HG03095 (cell line): ENCODE measurements around the gene ATRIP.

Experiments
- ATAC-seq: cut with Tn5 transposase; IDR thresholded peaks from one replicate; pipeline ENCODE4 v1.9.1; 2021; ENCODE audit warnings: moderate library complexity; ENCODE audit not compliant: unreplicated experiment

The ATRIP gene

GRCh38 chr3:48409291-48410201 lies 37.0 kb upstream of the ATRIP start:
- no peak for ATAC-seq

- no peak for ATAC-seq
These were observed 36.1 kb upstream of the ATRIP start for GRCh38 chr3:48410205-48411040.

DNA sequence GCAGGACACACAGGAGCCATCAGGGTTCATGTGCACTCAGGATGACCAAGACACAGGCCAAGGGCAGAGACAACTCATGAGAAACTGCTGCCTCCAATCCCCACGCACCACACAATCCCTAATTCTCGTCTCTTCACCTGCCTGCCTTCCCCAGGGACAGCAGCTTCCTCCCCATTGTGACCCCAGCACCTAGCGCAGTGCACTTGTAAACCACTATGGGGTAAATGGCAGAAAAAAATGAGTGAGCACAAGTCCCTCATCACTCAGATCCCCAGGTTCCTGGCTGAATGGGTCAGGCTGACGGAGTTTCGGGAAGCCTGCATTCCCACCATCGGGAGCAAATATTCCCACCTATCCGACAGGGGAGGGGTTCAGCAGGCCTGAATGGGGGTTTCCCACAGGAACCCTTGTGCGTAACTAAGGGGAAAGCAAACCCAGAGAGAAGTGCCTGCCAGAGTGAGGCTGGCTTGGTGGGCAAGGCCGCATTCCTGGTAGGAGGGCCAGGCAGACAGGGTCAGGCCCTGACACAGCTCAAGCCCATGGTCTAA lies 35.4 kb upstream of the ATRIP start:
- ATAC-seq, result no peak

DNA sequence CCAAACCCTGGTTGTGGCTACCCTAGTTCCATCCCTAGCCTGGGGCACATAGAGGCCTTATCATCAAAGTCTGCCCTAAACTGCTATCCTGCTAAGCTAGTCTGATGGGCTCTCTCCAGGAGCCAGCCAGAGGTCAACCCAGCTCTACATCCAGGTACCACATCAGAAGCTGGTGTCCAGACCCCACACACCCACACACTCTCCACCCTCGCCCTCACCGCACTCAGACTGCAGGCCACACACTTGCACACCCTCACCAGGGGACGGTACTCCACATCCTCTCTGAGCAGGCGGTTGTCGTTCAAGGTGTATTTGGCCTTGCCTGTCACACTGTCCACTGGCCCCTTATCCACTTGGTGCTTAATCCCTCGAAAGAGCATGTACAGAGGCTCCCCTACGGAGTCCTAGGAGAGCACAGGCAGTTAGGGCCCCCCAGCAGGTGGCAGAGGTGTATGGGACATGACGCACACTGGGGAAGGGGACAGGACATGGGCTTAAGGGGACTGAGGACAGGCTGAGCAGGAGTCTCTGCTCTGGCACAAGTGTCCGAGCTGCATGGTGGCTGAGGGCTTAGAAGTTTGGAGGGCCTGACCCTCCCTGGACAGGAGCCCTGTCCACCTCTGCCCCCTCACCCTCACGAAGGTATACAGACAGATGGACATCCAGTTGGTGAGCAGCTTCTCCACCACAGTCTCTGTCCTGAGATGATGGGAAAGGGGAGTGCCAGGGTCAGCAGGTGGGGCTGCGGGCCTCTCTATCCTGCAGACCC lies 34.7 kb upstream of the ATRIP start:
- no peak for ATAC-seq

GRCh38 chr3:48412375-48413001 lies 34.0 kb upstream of the ATRIP start:
- ATAC-seq, result no peak

DNA sequence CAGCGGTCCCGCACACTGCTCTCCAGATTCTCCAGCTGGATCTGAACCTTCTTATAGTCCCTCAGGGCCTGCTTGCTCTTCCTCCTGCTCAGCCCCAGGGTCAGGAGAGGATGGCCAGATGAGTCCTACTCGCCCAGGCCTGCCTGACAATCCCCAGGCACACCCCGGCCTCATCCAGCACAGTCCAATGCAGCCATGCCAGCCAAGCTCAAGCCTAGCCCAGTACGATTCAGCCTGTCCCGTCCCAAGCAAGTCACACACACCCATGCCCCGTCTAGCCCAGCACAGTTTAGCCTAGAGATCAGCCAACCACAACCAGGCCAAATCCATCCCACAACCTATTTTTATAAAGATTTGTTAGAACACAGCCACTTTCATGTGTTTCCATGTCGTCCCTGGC lies 33.5 kb upstream of the ATRIP start:
- ATAC-seq, result no peak

- ATAC-seq, result no peak
These were observed 32.9 kb upstream of the ATRIP start for GRCh38 chr3:48413611-48414010.

DNA sequence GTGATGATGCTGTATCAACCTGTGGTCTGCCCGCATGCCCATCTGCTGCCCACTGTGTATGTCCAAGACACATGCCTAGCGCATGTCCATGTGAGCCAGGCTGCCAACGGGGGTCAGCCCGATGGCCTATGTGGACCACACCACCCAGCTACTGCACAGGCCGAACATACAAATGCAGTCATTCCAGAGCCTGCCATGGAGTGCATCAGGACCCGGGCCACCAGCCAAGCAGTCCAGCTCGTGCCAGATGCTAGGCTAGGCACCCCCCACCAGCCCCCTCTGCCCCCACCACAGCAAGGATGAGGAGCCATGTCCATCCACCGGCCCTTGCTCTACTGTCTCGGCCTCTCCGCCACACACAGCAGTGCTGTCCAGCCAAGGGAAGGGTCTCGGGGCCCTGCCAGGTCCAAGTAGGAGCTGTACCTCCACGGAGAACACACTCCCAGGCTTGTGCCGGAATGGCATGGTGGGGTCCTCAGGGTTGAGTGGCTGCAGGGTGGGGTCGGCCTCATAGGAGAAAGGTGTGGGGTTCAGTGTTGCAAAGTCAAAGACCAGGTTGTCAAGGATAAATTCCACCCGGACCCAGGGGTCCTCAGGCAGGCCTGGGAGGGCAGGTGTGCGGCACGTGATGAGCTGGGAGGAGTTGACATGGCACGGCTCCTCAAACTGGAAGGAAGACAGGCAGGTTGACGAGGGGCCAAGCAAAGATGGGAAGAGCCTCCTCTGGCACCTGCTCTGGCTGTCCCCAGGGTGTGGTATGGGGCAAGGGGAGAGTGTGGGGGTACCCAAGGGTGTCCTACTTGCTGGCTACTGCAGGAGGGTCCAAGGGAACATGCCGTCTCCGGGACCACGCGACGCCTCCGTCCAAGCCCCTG lies 31.9 kb upstream of the ATRIP start:
- ATAC-seq, result no peak

- no peak for ATAC-seq
These were observed 31.1 kb upstream of the ATRIP start for GRCh38 chr3:48415251-48415953.

DNA sequence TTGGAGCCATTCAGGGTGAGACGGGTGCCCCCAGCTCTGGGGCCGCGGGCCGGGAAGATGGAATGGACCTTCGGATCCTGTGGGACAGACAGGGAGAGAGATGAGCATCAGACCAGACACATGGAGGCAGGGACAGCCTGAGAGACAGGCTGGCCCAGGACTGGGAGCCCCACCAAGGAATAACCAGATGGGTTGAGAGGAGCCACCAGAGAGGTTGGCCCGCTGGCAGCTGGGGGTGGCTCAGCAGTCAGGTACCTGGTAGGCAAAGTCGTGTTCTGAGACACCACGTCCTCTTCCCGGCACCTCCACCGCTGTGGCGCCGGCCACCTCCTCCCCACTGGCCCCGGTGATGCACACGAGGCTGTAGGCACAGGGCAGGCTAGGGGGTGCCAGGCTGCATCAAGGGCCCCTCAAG lies 30.4 kb upstream of the ATRIP start:
- ATAC-seq, result no peak

GRCh38 chr3:48416546-48416945 lies 30.0 kb upstream of the ATRIP start:
- no peak for ATAC-seq

DNA sequence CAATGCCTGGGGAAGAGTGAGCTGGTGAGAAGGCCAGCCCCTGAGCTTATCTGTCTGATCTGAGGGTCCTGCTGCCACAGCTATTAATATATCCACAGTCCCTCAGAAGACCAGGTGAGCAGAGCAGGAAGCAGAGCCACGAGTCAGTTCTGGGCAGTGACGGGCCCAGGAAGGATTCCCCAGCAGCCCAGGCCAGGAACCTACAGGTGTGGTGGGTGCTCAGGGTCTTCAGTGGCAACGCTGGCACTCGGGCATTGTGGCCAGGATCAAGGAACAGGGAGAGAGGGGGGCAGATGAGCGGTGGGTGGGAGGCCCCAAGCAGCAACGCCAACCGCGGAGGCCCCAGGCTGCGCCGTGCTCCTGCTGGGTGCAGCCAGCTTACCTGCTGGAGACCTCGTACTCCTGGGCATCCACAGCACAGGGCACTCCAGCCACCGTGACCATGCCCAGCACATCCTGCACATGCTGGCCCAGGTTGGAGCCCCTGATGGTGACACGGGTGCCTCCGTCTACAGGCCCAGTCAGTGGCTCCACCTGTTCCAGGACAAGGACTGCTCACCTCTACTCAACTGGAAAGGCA lies 28.9 kb upstream of the ATRIP start:
- ATAC-seq, result no peak

DNA sequence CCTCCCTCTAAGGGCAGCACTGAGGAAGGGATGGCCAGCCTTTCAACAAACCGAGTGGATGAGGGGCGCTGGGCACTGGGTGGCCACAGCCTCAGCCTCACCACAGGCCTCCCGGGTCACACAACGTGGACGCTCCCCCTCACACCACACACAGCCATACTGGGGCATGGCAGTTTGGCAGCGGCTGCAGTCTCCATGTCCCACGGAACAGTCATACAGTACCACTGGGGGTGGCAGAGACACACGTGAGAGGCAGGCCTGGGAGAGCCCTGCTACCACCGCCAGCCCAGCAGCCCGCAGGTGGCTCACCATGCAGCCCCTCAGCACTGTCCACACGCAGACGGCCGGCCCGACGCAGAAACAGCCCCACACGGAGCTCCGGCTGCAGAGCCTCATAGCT lies 28.4 kb upstream of the ATRIP start:
- ATAC-seq, result no peak

- no peak for ATAC-seq
These were observed 27.9 kb upstream of the ATRIP start for GRCh38 chr3:48418651-48419050.

GRCh38 chr3:48419149-48419548 lies 27.4 kb upstream of the ATRIP start:
- ATAC-seq, result no peak

GRCh38 chr3:48419597-48419996 lies 26.9 kb upstream of the ATRIP start:
- ATAC-seq, result no peak

GRCh38 chr3:48420561-48420960 lies 26.0 kb upstream of the ATRIP start:
- no peak for ATAC-seq

DNA sequence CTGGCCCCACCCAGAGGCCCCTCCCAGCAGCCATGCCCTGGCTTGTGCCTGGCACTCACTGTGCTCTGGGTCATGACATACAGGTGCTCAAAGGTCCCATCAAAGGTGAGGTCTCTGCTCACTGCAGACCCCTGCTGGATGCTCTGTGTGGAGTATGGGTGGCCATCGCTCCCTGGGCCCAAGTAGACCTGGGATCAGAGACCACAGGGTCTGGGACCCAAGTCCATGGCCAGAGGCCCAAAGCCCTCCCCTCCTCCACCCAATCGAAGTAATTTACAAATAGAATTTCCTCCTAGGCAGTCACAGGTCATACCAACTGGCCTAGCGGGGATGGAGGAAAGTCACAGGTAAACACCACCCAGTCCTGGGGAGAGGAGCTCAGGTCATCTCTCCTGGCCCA lies 24.3 kb upstream of the ATRIP start:
- ATAC-seq, result no peak

GRCh38 chr3:48422681-48423080 lies 23.9 kb upstream of the ATRIP start:
- no peak for ATAC-seq
